HG03064 (cell line): ENCODE data around the gene POLD1.

ENCODE experiments used
- ATAC-seq: cut with Tn5 transposase; IDR thresholded peaks from one replicate; pipeline ENCODE4 v1.9.1; 2021; ENCODE audit warnings: low read depth; ENCODE audit not compliant: unreplicated experiment

The POLD1 gene

GRCh38 chr19:50417111-50418081 is 33.2 kb downstream of the POLD1 start:
- no peak for ATAC-seq

DNA sequence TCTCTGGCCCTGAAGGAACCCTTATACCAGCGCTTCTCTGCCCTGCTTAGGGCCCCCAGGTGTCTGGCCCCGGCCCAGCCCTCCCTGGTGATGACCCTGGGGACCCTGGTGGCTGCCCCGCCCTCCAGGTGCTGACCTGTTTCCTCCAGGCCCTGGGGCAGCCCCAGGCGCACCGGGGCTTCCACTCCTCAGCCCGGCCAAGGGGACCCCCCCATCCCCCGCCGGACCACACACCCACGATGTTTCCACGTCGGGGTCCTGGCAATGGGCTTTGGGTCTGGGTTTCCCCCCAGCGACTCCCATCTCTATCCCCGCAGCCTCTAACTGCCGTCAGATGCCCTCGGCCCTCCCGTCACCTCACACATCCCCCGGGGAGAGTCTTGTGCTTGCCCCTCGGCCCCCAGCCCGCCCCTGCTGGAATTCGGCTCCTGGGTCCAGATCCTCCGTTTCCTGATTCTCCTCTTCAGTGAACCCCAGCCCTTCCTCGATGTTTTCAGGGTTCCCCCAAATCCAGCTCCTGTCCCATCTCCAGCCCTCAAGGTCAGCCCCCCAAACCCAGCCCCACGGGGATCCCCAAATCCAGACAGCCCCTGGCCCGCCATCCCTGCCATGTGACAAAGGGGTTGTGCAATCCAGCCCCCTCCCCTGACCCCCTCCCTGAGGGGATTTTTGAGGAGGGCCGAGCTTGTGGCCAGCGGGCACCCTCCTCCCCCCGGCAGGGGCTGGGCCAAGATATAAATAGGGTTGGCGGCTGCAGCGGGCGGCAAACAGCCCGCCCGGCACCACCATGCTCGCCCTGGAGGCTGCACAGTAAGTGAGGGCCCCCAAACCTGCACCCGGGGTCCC is 34.3 kb downstream of the POLD1 start, which contains the start of gene SPIB:
Gene SPIB (plus strand): TSS at position 763 of the 846 bp plus-strand sequence. CDS start 25 bp downstream, at position 788.
- ATAC-seq: no peak

GRCh38 chr19:50419022-50419579 is 35.0 kb downstream of the POLD1 start:
- no peak for ATAC-seq

DNA sequence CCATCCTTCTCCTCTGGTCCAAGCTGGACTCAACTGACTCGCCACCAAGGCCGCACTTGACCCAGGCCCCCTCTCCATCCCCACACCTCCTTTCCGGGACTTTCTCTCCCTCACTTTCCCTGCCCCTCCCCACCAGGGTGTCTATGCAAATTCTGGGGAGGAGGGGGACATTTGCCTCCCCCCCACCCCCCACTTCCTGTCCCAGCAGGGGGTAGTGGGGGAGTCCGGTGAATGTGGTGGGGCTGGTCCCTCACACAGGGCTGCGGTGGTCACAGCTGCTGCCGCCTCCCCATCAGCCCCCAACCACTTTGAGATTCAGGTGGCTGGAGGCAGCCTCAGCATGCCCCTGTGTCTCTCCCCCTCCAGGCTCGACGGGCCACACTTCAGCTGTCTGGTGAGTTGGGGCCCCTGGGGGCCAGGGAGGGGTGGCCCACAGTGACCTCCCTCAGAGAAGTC is 35.5 kb downstream of the POLD1 start:
- no peak for ATAC-seq

GRCh38 chr19:50420127-50420526 is 36.0 kb downstream of the POLD1 start:
- ATAC-seq: no peak

DNA sequence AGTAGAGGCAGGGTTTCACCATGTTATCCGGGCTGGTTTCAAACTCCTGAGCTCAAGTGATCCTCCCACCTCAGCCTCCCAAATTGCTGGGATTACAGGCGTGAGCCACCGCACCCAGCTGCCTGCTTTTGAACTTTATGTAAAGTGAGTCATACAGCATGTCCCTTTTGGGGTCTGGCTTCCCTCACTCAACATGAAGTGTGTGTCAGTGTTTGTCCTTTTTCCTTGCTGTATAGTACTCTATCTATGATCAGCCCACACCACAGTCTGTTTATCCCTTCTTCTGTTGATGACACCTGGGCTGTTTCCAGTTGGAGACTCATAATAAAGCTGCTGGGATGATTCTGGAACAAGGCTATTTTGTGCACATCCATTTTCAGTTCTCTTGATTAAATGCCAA is 36.7 kb downstream of the POLD1 start:
- no peak for ATAC-seq

DNA sequence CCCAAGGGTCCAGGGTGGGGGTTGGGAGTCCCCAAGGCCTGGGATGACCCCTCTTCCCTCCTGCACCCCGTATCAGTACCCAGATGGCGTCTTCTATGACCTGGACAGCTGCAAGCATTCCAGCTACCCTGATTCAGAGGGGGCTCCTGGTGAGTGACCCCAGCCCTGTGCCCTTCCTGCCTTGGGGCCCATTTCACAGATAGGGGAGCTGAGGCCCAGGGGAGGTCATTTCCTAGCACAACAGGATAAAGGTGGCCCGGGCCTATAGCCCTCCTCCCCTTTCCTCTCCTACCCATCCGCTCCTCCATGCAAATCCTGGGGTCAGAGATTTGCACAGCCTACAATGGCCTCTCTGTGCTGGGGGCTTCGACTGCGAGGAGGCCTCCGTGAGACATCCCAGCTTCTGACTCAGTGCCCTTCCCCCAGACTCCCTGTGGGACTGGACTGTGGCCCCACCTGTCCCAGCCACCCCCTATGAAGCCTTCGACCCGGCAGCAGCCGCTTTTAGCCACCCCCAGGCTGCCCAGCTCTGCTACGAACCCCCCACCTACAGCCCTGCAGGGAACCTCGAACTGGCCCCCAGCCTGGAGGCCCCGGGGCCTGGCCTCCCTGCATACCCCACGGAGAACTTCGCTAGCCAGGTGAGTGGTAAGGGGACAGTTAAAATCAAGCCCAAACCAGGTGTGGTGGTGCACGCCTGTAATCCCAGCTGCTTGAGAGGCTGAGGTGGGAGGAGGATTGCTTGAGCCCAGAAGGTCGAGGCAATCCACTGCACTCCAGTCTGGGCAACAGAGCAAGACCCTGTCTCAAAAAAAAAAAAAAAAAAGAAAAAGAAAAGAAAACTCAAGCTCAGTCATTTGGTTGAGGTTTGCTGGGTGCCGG is 38.5 kb downstream of the POLD1 start:
- no peak for ATAC-seq

- ATAC-seq: no peak
Measured at GRCh38 chr19:50423279-50424113, 39.3 kb downstream of the POLD1 start.

GRCh38 chr19:50425581-50425980 is 41.4 kb downstream of the POLD1 start:
- no peak for ATAC-seq

DNA sequence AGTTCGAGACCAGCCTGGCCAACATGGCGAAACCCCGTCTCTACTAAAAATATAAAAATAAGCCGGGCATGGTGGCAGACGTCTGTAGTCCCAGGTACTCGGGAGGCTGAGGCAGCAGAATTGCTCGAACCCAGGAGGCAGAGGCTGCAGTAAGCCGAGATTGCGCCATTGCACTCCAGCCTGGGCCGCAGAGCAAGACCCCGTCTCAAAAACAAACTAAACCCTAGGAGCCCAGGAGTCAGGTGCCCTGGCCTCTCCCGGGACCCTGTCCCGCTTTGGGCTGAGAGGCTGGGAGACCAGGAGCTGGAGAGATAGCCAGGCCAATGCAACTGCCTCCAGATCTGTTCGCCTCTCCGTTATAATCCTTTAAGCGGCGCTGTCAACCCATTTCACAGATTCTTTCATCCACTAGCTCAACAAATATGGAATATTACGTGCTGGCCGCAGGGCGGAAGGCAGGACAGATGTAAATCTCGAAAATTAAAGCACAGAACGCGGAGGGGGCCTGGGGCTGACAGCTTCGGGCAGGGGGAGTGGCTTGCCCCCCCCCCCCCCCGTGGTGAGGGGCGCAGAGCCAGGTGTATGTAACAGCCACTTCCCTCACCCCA is 43.3 kb downstream of the POLD1 start:
- no peak for ATAC-seq

- no peak for ATAC-seq
Measured at GRCh38 chr19:50427997-50428425, 43.9 kb downstream of the POLD1 start.

DNA sequence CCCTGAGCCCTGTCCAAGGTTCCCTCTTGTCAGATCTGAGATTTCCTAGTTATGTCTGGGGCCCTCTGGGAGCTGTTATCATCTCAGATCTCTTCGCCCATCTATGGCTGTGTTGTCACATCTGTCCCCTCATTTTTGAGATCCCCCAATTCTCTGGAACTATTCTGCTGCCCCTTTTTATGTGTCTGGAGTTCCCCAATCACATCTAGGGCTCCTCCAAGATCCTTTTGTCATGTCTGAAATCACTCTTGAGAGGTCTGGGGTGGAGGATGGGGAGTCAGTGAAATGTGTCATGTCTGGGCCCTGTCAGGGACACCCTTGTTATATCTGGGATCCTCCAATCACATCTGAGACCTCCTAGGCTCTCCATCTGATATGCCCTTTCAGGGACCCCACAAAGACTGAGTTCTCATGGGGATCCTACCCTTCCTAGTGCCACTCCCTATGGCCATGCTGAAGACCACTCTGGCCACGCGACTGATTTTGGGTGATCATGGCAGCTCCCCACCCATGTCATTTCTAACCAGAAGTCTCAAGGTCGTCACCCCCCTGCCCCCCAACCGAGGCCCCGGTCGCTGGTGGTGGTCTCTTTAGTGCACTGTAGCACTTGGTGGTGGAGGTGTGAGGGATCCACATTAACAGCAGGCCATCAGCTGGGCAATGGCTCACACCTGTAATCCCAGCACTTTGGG is 44.8 kb downstream of the POLD1 start:
- no peak for ATAC-seq

- no peak for ATAC-seq
Measured at GRCh38 chr19:50430888-50431342, 46.8 kb downstream of the POLD1 start.

GRCh38 chr19:50431343-50432220 is 47.4 kb downstream of the POLD1 start:
- peak; percentile 55 for ATAC-seq

- ATAC-seq: no peak
Measured at GRCh38 chr19:50432221-50433028, 48.3 kb downstream of the POLD1 start, which contains the start of gene MYBPC2. Gene MYBPC2 (plus strand): TSS chr19:50432892. CDS start chr19:50432954, 62 bp downstream.
